ENCODE results near the gene KRTAP22-1.

The KRTAP22-1 gene

GRCh38 chr21:30600787-30601186 is at the start of gene KRTAP22-1:
Gene KRTAP22-1 (plus strand): TSS chr21:30601087.
- DNase-seq = no peak

DNA sequence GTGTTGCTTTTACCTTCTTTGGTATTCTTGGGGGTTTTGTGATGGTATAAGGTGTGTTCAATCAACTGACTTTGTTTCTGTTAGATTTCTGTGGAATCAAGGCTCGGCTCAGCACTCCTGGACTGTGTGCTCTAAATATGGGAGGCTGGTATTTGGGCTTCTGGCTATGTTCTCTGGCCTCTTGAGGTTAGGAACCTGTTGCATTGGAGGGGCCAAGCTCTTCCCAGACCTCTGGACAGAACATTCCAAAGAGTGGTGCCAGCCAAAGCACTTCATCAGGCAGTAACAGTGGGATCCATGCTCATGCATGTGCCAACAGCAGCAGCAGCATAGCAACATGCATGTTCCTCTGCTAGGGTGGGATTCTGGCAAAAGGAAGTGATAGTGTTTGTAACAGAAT is 48.1 kb upstream of the KRTAP22-1 start:
- no peak for DNase-seq

DNA sequence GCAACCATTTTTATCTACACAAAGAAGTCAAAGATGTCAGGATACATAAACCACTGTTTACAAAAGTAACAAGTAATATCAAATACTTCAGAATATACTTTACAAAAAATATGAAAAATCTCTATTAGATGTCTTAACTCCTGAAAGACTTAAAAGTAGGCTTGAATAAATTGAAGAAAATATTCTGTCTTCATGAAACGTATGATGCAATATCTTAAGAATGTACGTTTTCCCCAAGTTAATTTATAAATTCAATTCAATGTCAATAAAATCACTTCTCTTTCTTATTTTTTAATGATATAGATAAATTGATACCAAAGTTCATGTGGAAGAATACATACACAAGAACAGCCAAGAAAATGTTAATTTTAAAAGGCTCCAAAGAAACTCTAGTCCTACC is 45.8 kb upstream of the KRTAP22-1 start:
- no peak for DNase-seq

GRCh38 chr21:30561264-30561895 is 39.5 kb upstream of the KRTAP22-1 start, which contains the start of gene KRTAP19-7:
Gene KRTAP19-7 (minus strand): TSS chr21:30561314. CDS start chr21:30561289, 25 bp downstream.
- DNase-seq = no peak

- no peak for DNase-seq
Observed at GRCh38 chr21:30561957-30562356, 38.9 kb upstream of the KRTAP22-1 start.

DNA sequence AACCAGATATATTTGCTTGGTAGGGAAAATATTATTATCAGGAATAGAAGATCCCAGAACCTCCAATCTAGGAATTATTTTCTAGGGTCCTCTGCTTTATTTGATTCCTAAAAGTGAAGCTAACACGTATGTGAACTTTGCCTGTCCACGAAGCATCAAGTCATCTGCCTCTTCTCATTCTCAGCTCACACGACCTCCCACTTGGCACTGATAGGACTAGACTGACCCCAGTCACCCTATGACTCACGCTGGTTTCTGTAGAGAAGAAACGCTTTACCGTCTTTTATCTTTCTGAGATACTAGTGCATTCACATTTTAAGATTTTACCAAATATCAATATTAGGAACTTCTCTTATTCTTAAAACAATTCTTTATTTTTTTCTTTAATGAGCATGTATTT is 37.8 kb upstream of the KRTAP22-1 start:
- DNase-seq = no peak

- no peak for DNase-seq
Observed at GRCh38 chr21:30563630-30564029, 37.3 kb upstream of the KRTAP22-1 start.

GRCh38 chr21:30567617-30568016 is 33.3 kb upstream of the KRTAP22-1 start:
- DNase-seq = no peak

GRCh38 chr21:30577766-30578165 is 23.1 kb upstream of the KRTAP22-1 start:
- DNase-seq = no peak

GRCh38 chr21:30579346-30579745 is 21.5 kb upstream of the KRTAP22-1 start:
- no peak for DNase-seq

DNA sequence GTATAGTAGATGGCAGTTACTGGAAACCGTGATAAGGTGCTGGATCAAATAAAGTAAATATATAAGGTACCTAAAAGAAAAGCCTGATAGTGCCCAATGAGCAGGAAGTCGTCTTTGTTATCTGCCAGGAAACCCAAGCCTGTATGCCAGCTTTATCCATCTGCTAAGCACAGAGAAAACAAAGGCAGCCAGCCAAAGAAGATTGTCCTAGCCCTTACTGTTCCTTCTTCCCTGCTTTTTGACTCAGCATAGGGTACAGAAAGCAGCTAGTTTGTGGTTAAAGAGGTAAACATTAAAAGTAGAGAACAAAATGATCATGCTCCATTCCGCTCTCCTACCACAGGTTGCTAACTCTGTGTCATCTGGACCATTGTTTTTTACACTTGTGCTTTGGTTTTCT is 20.8 kb upstream of the KRTAP22-1 start:
- DNase-seq = no peak

DNA sequence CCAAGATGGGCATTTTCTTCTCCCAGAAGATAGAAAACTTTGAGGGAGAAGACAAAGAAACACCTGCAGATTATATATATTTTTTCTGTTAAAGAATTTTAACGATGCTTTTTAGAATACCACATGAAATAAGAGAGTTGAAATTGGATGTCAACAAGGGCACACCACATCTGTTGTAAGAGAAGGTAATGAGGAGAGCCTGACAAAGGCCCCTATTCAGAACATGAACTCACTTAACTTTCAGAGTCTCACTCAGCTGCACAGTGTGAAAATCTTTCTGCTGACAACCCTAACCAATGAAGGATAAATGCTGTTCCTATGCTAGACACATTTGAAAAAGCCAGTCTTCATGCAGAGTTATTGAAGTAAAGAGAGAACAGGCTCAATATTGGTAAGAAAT is 18.0 kb upstream of the KRTAP22-1 start:
- DNase-seq = no peak

- no peak for DNase-seq
Observed at GRCh38 chr21:30590297-30590696, 10.6 kb upstream of the KRTAP22-1 start, which contains the start of gene KRTAP22-2. Gene KRTAP22-2 (minus strand): TSS chr21:30590397.

DNA sequence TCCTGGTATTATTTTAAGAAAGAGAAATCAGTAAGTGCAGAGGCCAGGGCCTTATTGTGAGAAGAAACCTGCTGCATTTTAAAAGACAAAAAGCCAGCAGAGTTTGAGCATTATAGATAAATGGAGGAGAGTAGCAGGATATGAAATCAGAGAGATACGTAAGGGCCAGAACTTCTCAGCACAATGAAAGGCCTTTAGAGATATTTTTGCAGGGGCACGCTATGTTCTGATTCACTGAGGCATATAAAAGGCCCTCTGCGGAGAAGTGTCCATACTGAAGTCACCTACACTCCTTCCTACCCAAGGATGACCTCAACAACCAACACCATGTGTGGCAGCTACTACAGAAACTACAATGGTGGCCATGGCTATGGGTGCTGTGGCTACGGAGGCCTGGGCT is 8.7 kb upstream of the KRTAP22-1 start, which contains the start of gene KRTAP6-3:
Gene KRTAP6-3, plus strand, starts transcription at position 301 of the 400 bp plus-strand sequence. Its CDS starts 6 bp downstream, at position 307.
- no peak for DNase-seq

DNA sequence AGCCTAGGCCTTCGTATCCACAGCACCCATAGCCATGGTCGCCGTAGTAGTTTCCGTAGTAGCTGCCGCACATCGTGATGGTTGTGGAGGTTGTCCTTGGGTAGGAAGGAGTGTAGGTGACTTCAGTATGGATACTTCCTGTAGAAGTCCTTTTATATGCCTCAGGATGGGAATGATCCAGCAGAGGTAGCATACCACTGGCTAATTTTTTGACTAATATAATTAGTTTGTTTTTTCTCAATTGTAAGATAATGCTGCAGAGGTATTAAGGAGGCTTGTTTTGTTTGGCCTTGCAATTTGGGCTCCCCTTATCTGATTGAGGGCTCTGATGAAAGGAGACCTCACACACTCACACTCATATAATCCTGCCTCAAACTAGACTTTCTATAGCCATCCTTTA is 2.1 kb upstream of the KRTAP22-1 start, which contains the start of gene KRTAP6-2:
Gene KRTAP6-2, minus strand, starts transcription at position 101 of the 400 bp plus-strand sequence. Its CDS starts 28 bp downstream, at position 73.
- no peak for DNase-seq

- no peak for DNase-seq
Observed at GRCh38 chr21:30605968-30606367, 5.1 kb downstream of the KRTAP22-1 start.

- DNase-seq = no peak
Observed at GRCh38 chr21:30612132-30612531, 11.2 kb downstream of the KRTAP22-1 start.

- DNase-seq = no peak
Observed at GRCh38 chr21:30613836-30614235, 12.9 kb downstream of the KRTAP22-1 start, which contains the start of gene KRTAP6-1. Gene KRTAP6-1 (minus strand): TSS chr21:30613930. CDS start chr21:30613904, 26 bp downstream.

GRCh38 chr21:30615199-30615598 is 14.3 kb downstream of the KRTAP22-1 start:
- DNase-seq = no peak

DNA sequence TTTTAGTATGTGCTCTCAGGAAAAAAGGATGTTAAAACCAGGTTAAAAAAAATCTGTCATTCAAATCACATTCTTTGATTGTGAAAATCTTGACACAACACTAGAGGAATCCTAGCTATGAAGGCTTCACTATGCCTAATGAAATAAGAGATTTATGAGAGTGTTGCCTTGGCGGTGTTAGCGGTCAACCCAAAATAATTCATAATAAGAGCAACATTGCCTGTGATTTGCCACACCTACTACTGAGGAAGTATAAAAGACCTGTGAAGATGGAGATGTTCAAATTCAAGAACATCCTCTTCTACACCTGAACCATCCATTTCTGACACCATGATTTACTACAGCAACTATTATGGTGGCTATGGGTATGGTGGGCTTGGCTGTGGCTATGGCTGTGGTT is 15.2 kb downstream of the KRTAP22-1 start, which contains the start of gene KRTAP20-1:
Gene KRTAP20-1, plus strand, starts transcription at position 301 of the 400 bp plus-strand sequence. Its CDS starts 30 bp downstream, at position 331.
- no peak for DNase-seq

- no peak for DNase-seq
Observed at GRCh38 chr21:30620080-30620479, 19.2 kb downstream of the KRTAP22-1 start.

DNA sequence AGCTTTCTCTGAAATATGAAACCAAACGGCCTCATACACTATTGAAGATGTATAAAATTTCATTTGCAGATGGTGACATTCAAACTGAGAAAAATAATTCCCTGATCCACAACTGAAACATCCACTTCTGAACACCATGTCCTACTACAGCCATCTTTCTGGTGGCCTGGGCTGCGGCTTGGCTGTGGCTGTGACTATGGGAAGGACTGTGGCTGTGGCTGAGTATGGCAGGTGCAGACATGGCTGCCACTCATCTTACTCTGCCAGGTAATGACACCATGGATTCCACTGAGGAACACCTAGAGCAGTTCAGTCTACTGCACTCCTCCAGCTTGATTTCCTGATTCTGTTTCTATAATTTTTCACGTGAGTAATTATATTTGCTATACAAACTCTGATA is 19.6 kb downstream of the KRTAP22-1 start, which contains the start of gene KRTAP20-4:
Gene KRTAP20-4, plus strand, starts transcription at position 106 of the 400 bp plus-strand sequence.
- DNase-seq = no peak

- DNase-seq = no peak
Observed at GRCh38 chr21:30623362-30623761, 22.5 kb downstream of the KRTAP22-1 start.

GRCh38 chr21:30625449-30626165 is 24.7 kb downstream of the KRTAP22-1 start:
- DNase-seq = no peak
